HCT116 (cell line): ENCODE measurements around the gene CCND2. TPM values are rescaled to one million over a fixed set of nuclear protein-coding genes. Genes with fewer than 3 reads are reported as not detected.

Experiments used
- ATAC-seq: fragments of 200-7000 bp; cut with Tn5 transposase; 2 replicates; pipeline ENCODE4 v1.9.1; 2020; ENCODE audit warnings: mild to moderate bottlenecking, moderate library complexity
- BruUV-seq: library from RNA; stranded (reverse); fragments of 400-500 nt; replicated peaks from 2 replicates; lab custom pipeline; 2021; lab: Mats Ljungman, UMichigan
- CTCF ChIA-PET: fragments of 300-600 bp; sonication (Branson Sonifier 250); formaldehyde crosslinking; loops from one replicate; lab custom pipeline; 2021; ENCODE audit warnings: antibody characterized with exemption; lab: Charles Lee
- POLR2A ChIA-PET: fragments of 300-600, 350-600 bp; sonication (Branson Sonifier 250); formaldehyde crosslinking; loops from one replicate; lab custom pipeline; 2021; ENCODE audit warnings: antibody characterized with exemption; lab: Charles Lee
- RAD21 ChIA-PET, 2 experiments: fragments of 300-600 bp; sonication (Branson Sonifier 250); formaldehyde crosslinking; loops; one replicate each; lab custom pipeline; 2023; ENCODE audit warnings: low total read pairs in 2 of 2; ENCODE audit not compliant: uncharacterized antibody in 2 of 2, unreplicated experiment in 2 of 2, low non-redundant PET in 1 of 2; lab: Charles Lee
- DNase-seq: peaks from one replicate; pipeline ENCODE4 v3.0.0-alpha.2; 2010; ENCODE audit warnings: low read depth, low spot score
- H2AFZ ChIP-seq: fragments of 200-600 bp; shearing (Covaris generic), sonication (generic); 2 replicates; pipeline ENCODE4 v1.6.1; 2017; ENCODE audit warnings: low read depth, mixed run types, mixed read lengths, antibody characterized with exemption, low read length; ENCODE audit not compliant: poor library complexity, severe bottlenecking
- H3K27ac ChIP-seq: 2 replicates; pipeline ENCODE4 v1.5.1; 2012; ENCODE audit warnings: low read depth, low read length
- H3K27me3 ChIP-seq: fragments of 200-600 bp; sonication (generic); 2 replicates; pipeline ENCODE4 v1.6.1; 2016; ENCODE audit warnings: mixed run types, low read length, mixed read lengths; ENCODE audit not compliant: insufficient read depth
- H3K36me3 ChIP-seq, 2 experiments: fragments of 200-500 bp in 1 of 2; fragments of 200-600 bp in 1 of 2; sonication (Bioruptor generic) in 1 of 2; sonication (generic) in 1 of 2; 2 replicates each; pipeline versions ENCODE4 v1.5.1 to v1.6.1; 2014 to 2016; ENCODE audit warnings: low read length in 2 of 2, inconsistent platforms in 1 of 2, mixed read lengths in 1 of 2, mixed run types in 1 of 2; ENCODE audit not compliant: insufficient read depth in 2 of 2, control insufficient read depth in 1 of 2
- H3K4me1 ChIP-seq, 2 experiments: fragments of 200-600 bp in 1 of 2; sonication (generic) in 1 of 2; 2 replicates each; pipeline versions ENCODE4 v1.5.1 to v1.6.1; 2012 to 2017; ENCODE audit warnings: low read length in 2 of 2, inconsistent platforms in 1 of 2, mild to moderate bottlenecking in 1 of 2, mixed read lengths in 1 of 2, mixed run types in 1 of 2, moderate library complexity in 1 of 2; ENCODE audit not compliant: insufficient read depth in 2 of 2, control insufficient read depth in 1 of 2
- H3K4me2 ChIP-seq: fragments of 200-600 bp; sonication (generic); 2 replicates; pipeline ENCODE4 v1.6.1; 2017; ENCODE audit warnings: mixed run types, low read length, mixed read lengths
- H3K4me3 ChIP-seq, 2 experiments: fragments of 200-600 bp in 1 of 2; sonication (generic) in 1 of 2; replicated peaks in 1 of 2; 2 replicates each; pipeline ENCODE4 v1.5.1; 2011 to 2016; ENCODE audit warnings: low read length in 2 of 2, control low read depth in 1 of 2, low read depth in 1 of 2, mild to moderate bottlenecking in 1 of 2, mixed read lengths in 1 of 2, mixed run types in 1 of 2
- H3K79me2 ChIP-seq: fragments of 200-600 bp; sonication (generic); 2 replicates; pipeline ENCODE4 v1.6.1; 2017; ENCODE audit warnings: mild to moderate bottlenecking, mixed run types, low read length, moderate library complexity, mixed read lengths; ENCODE audit not compliant: insufficient read depth
- H3K9ac ChIP-seq: fragments of 200-600 bp; sonication (generic); 2 replicates; pipeline ENCODE4 v1.6.1; 2016; ENCODE audit warnings: low read length, mixed read lengths
- H3K9me2 ChIP-seq: fragments of 200-600 bp; sonication (generic), shearing (Covaris generic); 2 replicates; pipeline ENCODE4 v1.6.1; 2017; ENCODE audit warnings: mixed run types, mild to moderate bottlenecking, moderate library complexity; ENCODE audit not compliant: insufficient read depth
- H3K9me3 ChIP-seq, 2 experiments: fragments of 200-500 bp in 1 of 2; fragments of 200-600 bp in 1 of 2; sonication (Bioruptor generic) in 1 of 2; sonication (generic) in 1 of 2; 2 replicates each; pipeline ENCODE4 v1.6.1; 2014 to 2017; ENCODE audit warnings: low read length in 2 of 2, mixed read lengths in 2 of 2, inconsistent platforms in 1 of 2, low read depth in 1 of 2, mild to moderate bottlenecking in 1 of 2, mixed run types in 1 of 2, moderate library complexity in 1 of 2; ENCODE audit not compliant: control insufficient read depth in 1 of 2, insufficient read depth in 1 of 2
- H4K20me1 ChIP-seq: fragments of 200-600 bp; sonication (generic), shearing (Covaris generic); 2 replicates; pipeline ENCODE4 v1.6.1; 2017; ENCODE audit warnings: mixed run types, mild to moderate bottlenecking, moderate library complexity; ENCODE audit not compliant: insufficient read depth
- CEBPB ChIP-seq: IDR thresholded peaks from 2 replicates; pipeline ENCODE4 v1.6.1; 2012; ENCODE audit warnings: low read depth
- ELF1 ChIP-seq: IDR thresholded peaks from 2 replicates; pipeline ENCODE4 v1.6.1; 2012; ENCODE audit warnings: low read depth, borderline replicate concordance
- EZH2 ChIP-seq: fragments of 200-600 bp; sonication (generic); IDR thresholded peaks from 2 replicates; pipeline ENCODE4 v1.6.1; 2017; ENCODE audit warnings: antibody characterized with exemption, mixed run types
- EZH2phosphoT487 ChIP-seq: fragments of 200-600 bp; IDR thresholded peaks from 2 replicates; pipeline ENCODE4 v1.6.1; 2018; ENCODE audit warnings: antibody characterized with exemption, borderline replicate concordance
- MAX ChIP-seq: IDR thresholded peaks from 2 replicates; pipeline ENCODE4 v1.6.1; 2012
- POLR2A ChIP-seq: IDR thresholded peaks from 2 replicates; pipeline ENCODE4 v1.7.0; 2011; ENCODE audit warnings: borderline replicate concordance; ENCODE audit not compliant: insufficient read depth, insufficient read length; ENCODE audit errors: extremely low read depth
- POLR2AphosphoS5 ChIP-seq: IDR thresholded peaks from 2 replicates; pipeline ENCODE4 v1.6.1; 2011; ENCODE audit warnings: mild to moderate bottlenecking, low read depth, low read length, moderate library complexity
- RAD21 ChIP-seq: IDR thresholded peaks from 2 replicates; pipeline ENCODE4 v1.6.1; 2012; ENCODE audit warnings: low read depth, mild to moderate bottlenecking
- SIN3A ChIP-seq: IDR thresholded peaks from 2 replicates; pipeline ENCODE4 v1.6.1; 2012; ENCODE audit warnings: low read depth
- SP1 ChIP-seq: IDR thresholded peaks from 2 replicates; pipeline ENCODE4 v1.6.1; 2012; ENCODE audit warnings: low read depth
- SRF ChIP-seq: IDR thresholded peaks from 2 replicates; pipeline ENCODE4 v1.6.1; 2012; ENCODE audit warnings: low read depth
- TCF7L2 ChIP-seq: IDR thresholded peaks from 2 replicates; pipeline ENCODE4 v1.7.0; 2011; ENCODE audit warnings: borderline replicate concordance, inconsistent platforms; ENCODE audit not compliant: insufficient read depth, insufficient read length; ENCODE audit errors: extremely low read depth
- YY1 ChIP-seq: IDR thresholded peaks from 2 replicates; pipeline ENCODE4 v1.6.1; 2011; ENCODE audit warnings: low read length, low read depth, moderate library complexity, mild to moderate bottlenecking; ENCODE audit not compliant: insufficient replicate concordance; ENCODE audit errors: extremely low read depth
- ZFX ChIP-seq: fragments of 450-650 bp; IDR thresholded peaks from 2 replicates; pipeline ENCODE4 v1.6.1; 2017
- ZNF274 ChIP-seq: fragments of 200-500 bp; sonication (Bioruptor generic); IDR thresholded peaks from 2 replicates; pipeline ENCODE4 v1.6.1; 2014; ENCODE audit warnings: mild to moderate bottlenecking, low read depth, low read length, inconsistent platforms
- intact Hi-C: fragments of 100-400 bp; cut with micrococcal nuclease; formaldehyde crosslinking; loops from 2 replicates; pipeline ENCODE4 v1.10.0; 2022
- total RNA-seq: library from RNA; stranded (reverse); gene quantifications from one replicate; pipeline ENCODE4 v1.2.1, GENCODE V29; 2021; ENCODE audit not compliant: unreplicated experiment
- TF ChIP-seq, protein P1 (sequence below): IDR thresholded peaks from 2 replicates; pipeline ENCODE4 v1.6.1; 2012
- TF ChIP-seq, protein P2 (sequence below), 3 experiments: fragments of 200-600 bp in 1 of 3; sonication (generic) in 1 of 3; IDR thresholded peaks in 2 of 3; conservative IDR thresholded peaks in 1 of 3; 2 replicates each; pipeline ENCODE4 v1.5.1; 2012 to 2017; ENCODE audit warnings: low read depth in 2 of 3, low read length in 2 of 3, antibody characterized with exemption in 1 of 3, borderline replicate concordance in 1 of 3, control low read depth in 1 of 3, mild to moderate bottlenecking in 1 of 3, mixed read lengths in 1 of 3, mixed run types in 1 of 3, moderate library complexity in 1 of 3; ENCODE audit not compliant: insufficient read depth in 1 of 3

CCND2 gene
- total RNA-seq, 1 experiment from 2014 or later = 1.1 TPM

DNA sequence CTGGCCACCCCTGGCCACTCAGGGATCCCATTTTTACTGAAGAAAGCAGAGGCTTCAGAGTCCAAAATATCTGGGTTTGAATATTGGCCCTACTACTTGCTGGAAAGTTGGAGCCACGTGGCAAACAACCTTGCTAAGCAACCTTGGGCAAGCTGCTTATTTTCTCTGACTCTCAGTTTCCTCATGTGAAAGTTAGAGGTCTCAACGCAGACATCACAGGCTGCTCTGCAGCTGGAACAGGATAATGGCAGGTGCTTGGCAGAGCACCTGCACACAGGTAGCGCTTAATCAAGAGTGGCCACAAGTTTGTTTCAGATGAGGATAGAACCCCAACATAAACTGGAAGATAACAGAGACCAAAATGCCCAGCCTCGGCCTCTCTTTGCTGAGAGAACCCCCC is 28.1 kb upstream of the CCND2 start:
- intact Hi-C loops = no loop called here
- no peak for DNase-seq
- Histone ChIP-seq H3K4me3 (no peak overlapping the region), H3K9me3 (no peaks in the 10 kb centered on the region), H3K4me1 (no peaks in the 10 kb centered on the region), H3K36me3 (no peaks in the 10 kb centered on the region), H3K4me2 (no peak overlapping the region), H3K27me3 (peaks cover 43% of the 10 kb centered on the region), H3K27ac (no peak overlapping the region), H3K79me2 (no peaks in the 10 kb centered on the region), H3K9me2 (no peaks in the 10 kb centered on the region), H4K20me1 (no peaks in the 10 kb centered on the region), H3K9ac (no peak overlapping the region), H2AFZ (no peak overlapping the region)
- POLR2A ChIA-PET = no interaction called here
- CTCF ChIA-PET = no interaction called here
- RAD21 ChIA-PET = no interaction called here
- TF ChIP-seq POLR2A (no peak), POLR2AphosphoS5 (no peak), ZNF274 (no peak), RAD21 (no peak), MAX (no peak), ELF1 (no peak), CEBPB (no peak), ZFX (no peak)
- no TSS peak for BruUV-seq
- no peak for ATAC-seq

DNA sequence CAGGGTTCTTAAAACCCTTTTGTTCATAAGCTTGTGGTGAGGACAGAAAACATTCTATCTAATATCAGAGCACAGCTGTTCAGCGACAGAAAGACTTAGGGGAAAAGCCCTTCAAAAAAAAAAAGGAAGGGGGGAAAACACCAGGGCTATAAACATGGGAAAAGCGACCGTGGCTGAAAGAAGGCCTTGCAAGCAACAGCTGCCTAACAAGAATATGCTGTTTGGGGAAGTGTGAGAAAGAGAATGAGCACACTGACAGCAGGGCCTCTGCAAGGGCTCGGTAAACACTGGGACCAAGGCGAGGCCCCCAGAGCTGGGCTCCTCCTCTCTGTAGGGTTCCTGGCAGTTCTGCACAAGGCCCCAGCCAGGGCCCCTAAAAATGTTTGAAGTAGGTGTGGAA is 27.4 kb upstream of the CCND2 start:
- no peaks in the 10 kb centered on the region for H3K9me2 ChIP-seq
- ChIA-PET RAD21 (no interaction called here), CTCF (no interaction called here), POLR2A (no interaction called here)
- intact Hi-C loops = no loop called here
- H3K79me2 ChIP-seq = no peaks in the 10 kb centered on the region
- H4K20me1 ChIP-seq = no peaks in the 10 kb centered on the region
- no peak overlapping the region for H2AFZ ChIP-seq
- no peaks in the 10 kb centered on the region for H3K36me3 ChIP-seq
- H3K9me3 ChIP-seq = no peaks in the 10 kb centered on the region
- no peak overlapping the region for H3K27ac ChIP-seq
- no peak overlapping the region for H3K4me2 ChIP-seq
- DNase-seq (no peak), ATAC-seq (no peak)
- no peak overlapping the region for H3K4me3 ChIP-seq
- no peak overlapping the region for H3K9ac ChIP-seq
- peaks cover 44% of the 10 kb centered on the region for H3K27me3 ChIP-seq
- no peaks in the 10 kb centered on the region for H3K4me1 ChIP-seq
- no TSS peak for BruUV-seq
- TF ChIP-seq ZNF274 (no peak), SRF (no peak), SP1 (no peak), TCF7L2 (no peak), EZH2phosphoT487 (no peak), SIN3A (no peak), YY1 (no peak), EZH2 (no peak)
- TF ChIP-seq, protein P1, sequence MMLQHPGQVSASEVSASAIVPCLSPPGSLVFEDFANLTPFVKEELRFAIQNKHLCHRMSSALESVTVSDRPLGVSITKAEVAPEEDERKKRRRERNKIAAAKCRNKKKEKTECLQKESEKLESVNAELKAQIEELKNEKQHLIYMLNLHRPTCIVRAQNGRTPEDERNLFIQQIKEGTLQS = no peak
- TF ChIP-seq, protein P2, sequence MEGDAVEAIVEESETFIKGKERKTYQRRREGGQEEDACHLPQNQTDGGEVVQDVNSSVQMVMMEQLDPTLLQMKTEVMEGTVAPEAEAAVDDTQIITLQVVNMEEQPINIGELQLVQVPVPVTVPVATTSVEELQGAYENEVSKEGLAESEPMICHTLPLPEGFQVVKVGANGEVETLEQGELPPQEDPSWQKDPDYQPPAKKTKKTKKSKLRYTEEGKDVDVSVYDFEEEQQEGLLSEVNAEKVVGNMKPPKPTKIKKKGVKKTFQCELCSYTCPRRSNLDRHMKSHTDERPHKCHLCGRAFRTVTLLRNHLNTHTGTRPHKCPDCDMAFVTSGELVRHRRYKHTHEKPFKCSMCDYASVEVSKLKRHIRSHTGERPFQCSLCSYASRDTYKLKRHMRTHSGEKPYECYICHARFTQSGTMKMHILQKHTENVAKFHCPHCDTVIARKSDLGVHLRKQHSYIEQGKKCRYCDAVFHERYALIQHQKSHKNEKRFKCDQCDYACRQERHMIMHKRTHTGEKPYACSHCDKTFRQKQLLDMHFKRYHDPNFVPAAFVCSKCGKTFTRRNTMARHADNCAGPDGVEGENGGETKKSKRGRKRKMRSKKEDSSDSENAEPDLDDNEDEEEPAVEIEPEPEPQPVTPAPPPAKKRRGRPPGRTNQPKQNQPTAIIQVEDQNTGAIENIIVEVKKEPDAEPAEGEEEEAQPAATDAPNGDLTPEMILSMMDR (IDR thresholded peaks at IDR 0.05 in 2 of 3, conservative IDR thresholded peaks at IDR 0.05 in 1 of 3; ENCODE audit: borderline replicate concordance in 1 of 3, insufficient read depth in 1 of 3, low read depth in 2 of 3, low read length in 2 of 3) = no peak
